Chondrocyte (in vitro differentiated cells): ENCODE measurements around the gene UGT1A1. TPM values are rescaled to one million over a fixed set of nuclear protein-coding genes. Genes with fewer than 3 reads are reported as not detected.
"Not testable (repeated sequence)": the region's sequence is repeated elsewhere in the genome, so short reads cannot be mapped to it uniquely, and the experiment has no call there.

Experiments used
- DNase-seq: peaks from one replicate; pipeline ENCODE4 v3.0.0; 2021; ENCODE audit warnings: mixed read lengths, low spot score
- H3K27ac Mint-ChIP-seq: one replicate; pipeline ENCODE4 v1.8.0; 2021; ENCODE audit warnings: mild to moderate bottlenecking, moderate library complexity, mixed read lengths; ENCODE audit not compliant: unreplicated experiment
- H3K27me3 Mint-ChIP-seq: 2 replicates; pipeline ENCODE4 v1.8.0; 2021; ENCODE audit warnings: low read depth, mixed read lengths
- H3K36me3 Mint-ChIP-seq: 2 replicates; pipeline ENCODE4 v1.8.0; 2021; ENCODE audit warnings: low read depth, mixed read lengths
- H3K4me1 Mint-ChIP-seq: 2 replicates; pipeline ENCODE4 v1.8.0; 2021; ENCODE audit warnings: low read depth, mild to moderate bottlenecking, mixed read lengths
- H3K4me3 Mint-ChIP-seq: one replicate; pipeline ENCODE4 v1.8.0; 2021; ENCODE audit warnings: mild to moderate bottlenecking, moderate library complexity, mixed read lengths; ENCODE audit not compliant: unreplicated experiment
- H3K9me3 Mint-ChIP-seq: 2 replicates; pipeline ENCODE4 v1.8.0; 2021; ENCODE audit warnings: low read depth, mixed read lengths
- CTCF ChIP-seq: fragments of 200-600 bp; sonication (generic); IDR thresholded peaks from 2 replicates; pipeline ENCODE4 v1.5.0; 2021; ENCODE audit warnings: antibody characterized with exemption, mild to moderate bottlenecking, moderate library complexity
- total RNA-seq: library from RNA; stranded (reverse); gene quantifications from 3 replicates; pipeline ENCODE4 v1.2.1, GENCODE V29; 2021

UGT1A1 gene
- total RNA-seq, 1 donor from 2014 or later = not detected

- TF ChIP-seq CTCF = no peak
- H3K27ac Mint-ChIP-seq = no peak overlapping the region
- no peak for DNase-seq
- H3K4me1 Mint-ChIP-seq = no peaks in the 10 kb centered on the region
- peaks cover 9% of the 10 kb centered on the region for H3K9me3 Mint-ChIP-seq
- H3K4me3 Mint-ChIP-seq = no peak overlapping the region
- H3K27me3 Mint-ChIP-seq = peaks cover 35% of the 10 kb centered on the region
- no peaks in the 10 kb centered on the region for H3K36me3 Mint-ChIP-seq
These were observed 14.9 kb upstream of the UGT1A1 start for GRCh38 chr2:233745073-233745755.

- peaks cover 34% of the 10 kb centered on the region for H3K27me3 Mint-ChIP-seq
- not testable (repeated sequence) for DNase-seq, H3K36me3 Mint-ChIP-seq, H3K9me3 Mint-ChIP-seq, H3K4me3 Mint-ChIP-seq, H3K4me1 Mint-ChIP-seq, H3K27ac Mint-ChIP-seq
These were observed 14.2 kb upstream of the UGT1A1 start for GRCh38 chr2:233745838-233746237.

GRCh38 chr2:233746475-233747282 is 13.4 kb upstream of the UGT1A1 start:
- Mint-ChIP-seq H3K27me3 (peaks cover 36% of the 10 kb centered on the region), H3K36me3 (peaks cover 2% of the 10 kb centered on the region), H3K4me3 (no peak overlapping the region), H3K4me1 (no peaks in the 10 kb centered on the region), H3K9me3 (peaks cover 10% of the 10 kb centered on the region), H3K27ac (no peak overlapping the region)
- TF ChIP-seq CTCF = no peak
- DNase-seq = no peak

GRCh38 chr2:233747283-233747544 is 12.9 kb upstream of the UGT1A1 start:
- H3K9me3 Mint-ChIP-seq = peaks cover 10% of the 10 kb centered on the region
- no peak for DNase-seq
- H3K27ac Mint-ChIP-seq = no peak overlapping the region
- TF ChIP-seq CTCF = no peak
- H3K4me3 Mint-ChIP-seq = no peak overlapping the region
- peaks cover 37% of the 10 kb centered on the region for H3K27me3 Mint-ChIP-seq
- H3K36me3 Mint-ChIP-seq = peaks cover 2% of the 10 kb centered on the region
- H3K4me1 Mint-ChIP-seq = no peaks in the 10 kb centered on the region

- DNase-seq, H3K27ac Mint-ChIP-seq, H3K36me3 Mint-ChIP-seq, H3K4me1 Mint-ChIP-seq, H3K9me3 Mint-ChIP-seq, H3K4me3 Mint-ChIP-seq: not testable (repeated sequence)
- peaks cover 33% of the 10 kb centered on the region for H3K27me3 Mint-ChIP-seq
These were observed 9.4 kb upstream of the UGT1A1 start for GRCh38 chr2:233750689-233751088.

- DNase-seq, H3K27ac Mint-ChIP-seq, H3K4me3 Mint-ChIP-seq, H3K36me3 Mint-ChIP-seq, H3K4me1 Mint-ChIP-seq, H3K9me3 Mint-ChIP-seq: not testable (repeated sequence)
- peaks cover 33% of the 10 kb centered on the region for H3K27me3 Mint-ChIP-seq
These were observed 8.7 kb upstream of the UGT1A1 start for GRCh38 chr2:233751212-233752009.
